GM21423 (cell line): ENCODE data around the gene INSYN1.

Experiments
- ATAC-seq: cut with Tn5 transposase; IDR thresholded peaks from one replicate; pipeline ENCODE4 v1.9.1; 2021; ENCODE audit warnings: mild to moderate bottlenecking, moderate library complexity; ENCODE audit not compliant: unreplicated experiment

The INSYN1 gene

GRCh38 chr15:73779974-73780373 is 26.8 kb upstream of the INSYN1 start:
- ATAC-seq: no peak

GRCh38 chr15:73777741-73778140 is 24.6 kb upstream of the INSYN1 start:
- no peak for ATAC-seq

GRCh38 chr15:73773428-73773827 is 20.3 kb upstream of the INSYN1 start:
- no peak for ATAC-seq

- no peak for ATAC-seq
These were observed 18.4 kb upstream of the INSYN1 start for GRCh38 chr15:73771385-73772045.

GRCh38 chr15:73770050-73770449 is 16.9 kb upstream of the INSYN1 start:
- ATAC-seq: no peak

- no peak for ATAC-seq
These were observed 14.8 kb upstream of the INSYN1 start for GRCh38 chr15:73767806-73768501.

- ATAC-seq: no peak
These were observed 13.4 kb upstream of the INSYN1 start for GRCh38 chr15:73766598-73766997.

GRCh38 chr15:73765778-73766177 is 12.6 kb upstream of the INSYN1 start:
- ATAC-seq: no peak

GRCh38 chr15:73763931-73764330 is 10.8 kb upstream of the INSYN1 start:
- no peak for ATAC-seq

GRCh38 chr15:73760330-73761329 is 7.5 kb upstream of the INSYN1 start:
- no peak for ATAC-seq

GRCh38 chr15:73758461-73758860 is 5.3 kb upstream of the INSYN1 start:
- no peak for ATAC-seq

GRCh38 chr15:73757571-73757970 is 4.4 kb upstream of the INSYN1 start:
- no peak for ATAC-seq

GRCh38 chr15:73756947-73757513 is 3.9 kb upstream of the INSYN1 start:
- no peak for ATAC-seq

GRCh38 chr15:73756390-73756789 is 3.2 kb upstream of the INSYN1 start:
- ATAC-seq: no peak

GRCh38 chr15:73755946-73756345 is 2.8 kb upstream of the INSYN1 start:
- no peak for ATAC-seq

GRCh38 chr15:73755481-73755880 is 2.3 kb upstream of the INSYN1 start:
- no peak for ATAC-seq

- no peak for ATAC-seq
These were observed 1.3 kb upstream of the INSYN1 start for GRCh38 chr15:73754461-73754860.

GRCh38 chr15:73752806-73753193 is 351 bp downstream of the INSYN1 start:
- ATAC-seq: no peak

- ATAC-seq: no peak
These were observed 999 bp downstream of the INSYN1 start for GRCh38 chr15:73751899-73752805.

GRCh38 chr15:73751511-73751898 is 1.6 kb downstream of the INSYN1 start:
- no peak for ATAC-seq
